Ascending aorta (tissue), 2 donors: Measurements from ENCODE around the gene LFNG. TPM values are rescaled to one million over a fixed set of nuclear protein-coding genes. Genes with fewer than 3 reads are reported as not detected.

Experiments
- DNase-seq, 2 donors: peaks; one replicate each; pipeline ENCODE4 v3.0.0-alpha.2; 2019; ENCODE audit warnings: low spot score in 2 of 2
- H3K27ac ChIP-seq, 2 donors: fragments of 200-600 bp; sonication (generic); one replicate each; pipeline ENCODE4 v1.5.1; 2016 to 2017; ENCODE audit warnings: mild to moderate bottlenecking in 1 of 2
- H3K27me3 ChIP-seq: fragments of 200-600 bp; sonication (generic); one replicate; pipeline ENCODE4 v1.5.1; 2017
- H3K36me3 ChIP-seq, 2 donors: fragments of 200-600 bp; sonication (generic); one replicate each; pipeline ENCODE4 v1.5.1; 2016
- H3K4me1 ChIP-seq, 2 donors: fragments of 200-600 bp; sonication (generic); one replicate each; pipeline ENCODE4 v1.5.1; 2016 to 2017; ENCODE audit warnings: mild to moderate bottlenecking in 1 of 2
- H3K4me3 ChIP-seq, 2 donors: fragments of 200-600 bp; sonication (generic); one replicate each; pipeline ENCODE4 v1.5.1; 2016 to 2017; ENCODE audit warnings: mild to moderate bottlenecking in 1 of 2
- H3K9me3 ChIP-seq, 2 donors: fragments of 200-600 bp; sonication (generic); one replicate each; pipeline ENCODE4 v1.5.1; 2016
- intact Hi-C: fragments of 100-400 bp; cut with DNase I; formaldehyde crosslinking; loops from one replicate; pipeline ENCODE4 v1.15.1; 2023
- total RNA-seq: library from RNA; depleted of rRNA; stranded (reverse); fragments of >200 nt; gene quantifications from one replicate; pipeline ENCODE4 v1.1.0, GENCODE V29; 2016
- TF ChIP-seq, protein P1 (sequence below), 3 experiments: fragments of 200-600 bp in 2 of 3; fragments of 450-650 bp in 1 of 3; sonication (generic) in 2 of 3; IDR thresholded peaks; one replicate each; pipeline ENCODE4 v1.5.1; 2016 to 2019; ENCODE audit warnings: antibody characterized with exemption in 3 of 3, mild to moderate bottlenecking in 1 of 3, moderate library complexity in 1 of 3

The LFNG gene
- total RNA-seq, 1 donor from 2014 or later: 102 TPM

DNA sequence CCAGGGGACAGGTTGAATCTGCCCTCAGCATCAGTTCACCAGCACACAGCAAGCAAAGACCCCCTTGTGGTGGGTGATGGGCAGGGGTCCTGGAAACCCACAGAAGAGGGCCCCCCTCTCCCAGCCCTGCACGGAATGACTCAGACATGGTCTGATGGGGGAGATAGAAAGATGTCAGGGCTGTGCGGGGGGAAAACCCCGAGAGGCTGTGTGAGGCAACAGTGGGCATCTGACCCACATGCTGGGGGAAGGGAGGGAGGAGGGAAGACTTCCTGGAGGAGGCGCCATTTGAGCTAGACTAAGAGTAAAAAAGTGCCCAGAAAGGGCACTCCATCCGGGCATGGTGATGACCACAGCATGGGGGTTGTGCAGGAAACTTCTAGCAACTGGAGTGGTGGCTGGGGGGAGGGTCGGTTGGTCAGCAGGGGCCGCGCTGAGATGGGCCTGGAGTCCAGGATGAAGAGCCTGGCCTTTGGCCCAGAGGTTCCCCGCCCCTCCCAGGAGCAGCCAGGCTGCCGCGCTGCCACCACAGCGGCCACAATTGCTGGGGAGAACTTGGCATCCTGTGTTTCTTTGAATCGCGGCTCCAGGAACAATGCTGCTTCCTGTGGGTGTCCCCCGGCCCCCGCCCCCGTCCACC lies 2.5 kb downstream of the LFNG start:
- Histone ChIP-seq H3K4me3 (peak overlapping the region; percentile 16 to 74), H3K4me1 (peaks cover 6 to 26% of the 10 kb centered on the region in 2 donors), H3K36me3 (no peaks in the 10 kb centered on the region), H3K27ac (no peak overlapping the region), H3K9me3 (no peaks in the 10 kb centered on the region), H3K27me3 (peaks cover 26% of the 10 kb centered on the region)
- intact Hi-C loops: no loop called here
- no peak for DNase-seq
- TF ChIP-seq, protein P1, sequence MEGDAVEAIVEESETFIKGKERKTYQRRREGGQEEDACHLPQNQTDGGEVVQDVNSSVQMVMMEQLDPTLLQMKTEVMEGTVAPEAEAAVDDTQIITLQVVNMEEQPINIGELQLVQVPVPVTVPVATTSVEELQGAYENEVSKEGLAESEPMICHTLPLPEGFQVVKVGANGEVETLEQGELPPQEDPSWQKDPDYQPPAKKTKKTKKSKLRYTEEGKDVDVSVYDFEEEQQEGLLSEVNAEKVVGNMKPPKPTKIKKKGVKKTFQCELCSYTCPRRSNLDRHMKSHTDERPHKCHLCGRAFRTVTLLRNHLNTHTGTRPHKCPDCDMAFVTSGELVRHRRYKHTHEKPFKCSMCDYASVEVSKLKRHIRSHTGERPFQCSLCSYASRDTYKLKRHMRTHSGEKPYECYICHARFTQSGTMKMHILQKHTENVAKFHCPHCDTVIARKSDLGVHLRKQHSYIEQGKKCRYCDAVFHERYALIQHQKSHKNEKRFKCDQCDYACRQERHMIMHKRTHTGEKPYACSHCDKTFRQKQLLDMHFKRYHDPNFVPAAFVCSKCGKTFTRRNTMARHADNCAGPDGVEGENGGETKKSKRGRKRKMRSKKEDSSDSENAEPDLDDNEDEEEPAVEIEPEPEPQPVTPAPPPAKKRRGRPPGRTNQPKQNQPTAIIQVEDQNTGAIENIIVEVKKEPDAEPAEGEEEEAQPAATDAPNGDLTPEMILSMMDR (IDR thresholded peaks at IDR 0.05): no peak

DNA sequence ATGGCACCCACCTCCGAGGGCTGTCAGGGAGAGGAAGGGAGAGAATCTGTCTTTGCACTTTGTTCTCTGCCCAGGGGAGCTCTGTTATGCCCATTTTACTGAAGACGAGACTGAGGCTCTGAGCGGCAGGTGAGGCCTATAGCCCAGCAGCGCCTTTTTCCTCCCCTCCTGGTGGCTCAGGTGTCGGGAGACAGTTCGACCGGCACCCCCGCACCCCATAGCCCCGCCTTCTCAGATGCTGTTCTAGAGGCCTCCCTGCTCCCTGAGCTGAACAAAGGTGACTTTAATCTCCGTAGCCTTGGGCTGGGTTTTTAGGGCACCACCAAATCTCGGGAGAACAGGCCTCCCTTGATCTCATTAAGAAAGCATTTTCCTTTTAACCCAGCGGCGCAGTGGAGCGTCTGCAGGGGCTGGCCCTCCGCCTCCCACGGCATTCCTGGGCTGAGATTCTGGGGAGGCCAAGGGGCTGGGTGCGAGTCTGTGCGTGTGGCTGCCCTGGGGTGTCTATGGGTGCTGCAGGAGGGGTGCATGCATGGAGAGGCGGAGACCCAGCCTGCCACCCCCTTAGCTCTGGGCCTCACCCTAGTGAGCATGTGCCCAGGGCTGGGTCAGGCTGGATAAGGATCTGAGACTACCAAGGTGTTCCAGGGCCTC lies 3.3 kb downstream of the LFNG start:
- no peaks in the 10 kb centered on the region for H3K36me3 ChIP-seq
- TF ChIP-seq, protein P1 (IDR thresholded peaks at IDR 0.05): no peak
- H3K4me3 ChIP-seq: peak overlapping the region in 1 of 2 donors; percentile 74
- peaks cover 6 to 26% of the 10 kb centered on the region in 2 donors for H3K4me1 ChIP-seq
- H3K27me3 ChIP-seq: peaks cover 26% of the 10 kb centered on the region
- intact Hi-C loops: no loop called here
- H3K27ac ChIP-seq: no peak overlapping the region
- DNase-seq: no peak
- no peaks in the 10 kb centered on the region for H3K9me3 ChIP-seq

DNA sequence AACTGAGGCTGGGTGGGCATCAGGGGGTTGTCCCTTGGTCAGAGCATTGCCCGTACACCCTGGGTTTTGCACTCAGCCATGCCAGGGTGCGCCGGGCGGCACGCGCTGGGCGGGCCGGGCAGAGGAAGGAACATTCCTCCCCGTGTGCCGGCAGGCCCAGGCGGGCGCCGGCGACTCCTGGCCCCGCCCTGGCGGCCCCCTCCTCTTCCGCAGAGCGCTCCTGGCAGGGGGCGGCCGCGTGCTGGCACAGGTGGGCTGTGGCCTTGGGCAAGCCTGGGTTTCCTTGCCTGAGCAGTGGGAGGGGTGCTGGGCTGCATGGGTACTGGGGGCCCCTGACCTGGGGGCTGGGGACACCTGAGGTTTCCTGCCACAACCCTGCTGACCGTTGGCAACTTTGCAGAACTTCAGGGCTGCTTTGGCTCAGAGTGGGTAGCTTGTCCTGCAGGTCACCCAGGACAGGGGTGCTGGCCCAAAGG lies 3.9 kb downstream of the LFNG start:
- Histone ChIP-seq H3K4me1 (peaks cover 6 to 27% of the 10 kb centered on the region in 2 donors), H3K27me3 (peaks cover 26% of the 10 kb centered on the region), H3K9me3 (no peaks in the 10 kb centered on the region), H3K27ac (no peak overlapping the region), H3K36me3 (no peaks in the 10 kb centered on the region), H3K4me3 (peak overlapping the region in 1 of 2 donors; percentile 74)
- no peak for DNase-seq
- intact Hi-C loops: no loop called here
- TF ChIP-seq, protein P1 (IDR thresholded peaks at IDR 0.05): no peak

DNA sequence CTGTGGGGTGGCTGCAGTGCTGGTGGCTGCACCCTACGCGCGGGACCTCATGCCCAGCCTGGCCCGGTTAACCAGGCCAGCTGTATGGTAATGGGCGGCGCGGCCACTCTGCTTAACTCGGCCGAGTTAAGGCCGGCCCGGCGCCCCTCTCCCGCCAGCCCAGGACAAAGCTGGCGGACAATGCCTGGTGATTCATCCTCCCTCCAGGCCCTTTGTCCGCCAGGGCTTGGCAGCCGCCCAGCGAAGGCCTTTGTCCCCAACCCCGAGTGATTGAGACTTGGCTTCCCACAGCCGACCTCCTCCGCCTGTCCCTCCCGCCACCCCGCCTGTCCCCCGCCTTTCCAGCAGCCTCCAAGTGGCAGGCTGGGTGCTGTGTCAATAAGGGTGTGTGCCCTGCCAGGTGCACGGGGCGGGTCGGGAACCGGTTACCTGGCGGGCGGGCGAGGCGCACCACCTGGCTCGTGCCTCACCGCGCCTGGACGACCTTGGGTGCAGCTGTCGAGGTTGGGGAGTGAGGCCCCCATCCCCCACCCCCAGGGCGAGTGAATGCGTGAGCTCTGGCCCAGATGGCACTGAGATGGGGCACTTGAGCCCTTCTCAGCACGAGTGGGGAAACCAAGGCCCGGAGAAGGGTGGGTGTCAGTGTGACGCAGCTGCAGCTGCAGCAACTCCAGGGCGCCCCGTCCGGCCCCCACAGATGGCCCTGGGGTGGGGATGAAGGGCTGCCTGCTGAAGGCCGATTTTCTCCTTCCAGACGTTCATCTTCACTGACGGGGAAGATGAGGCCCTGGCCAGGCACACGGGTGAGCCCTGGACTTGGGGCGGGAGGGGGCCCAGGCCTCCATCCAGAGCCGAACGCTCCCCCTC lies 4.6 kb downstream of the LFNG start:
- no peak overlapping the region for H3K27ac ChIP-seq
- peaks cover 26% of the 10 kb centered on the region for H3K27me3 ChIP-seq
- intact Hi-C loops: no loop called here
- no peak for DNase-seq
- peak overlapping the region in 1 of 2 donors; percentile 74 for H3K4me3 ChIP-seq
- no peaks in the 10 kb centered on the region for H3K36me3 ChIP-seq
- H3K4me1 ChIP-seq: peaks cover 1 to 29% of the 10 kb centered on the region in 2 donors
- TF ChIP-seq, protein P1 (IDR thresholded peaks at IDR 0.05): no peak
- H3K9me3 ChIP-seq: no peaks in the 10 kb centered on the region

DNA sequence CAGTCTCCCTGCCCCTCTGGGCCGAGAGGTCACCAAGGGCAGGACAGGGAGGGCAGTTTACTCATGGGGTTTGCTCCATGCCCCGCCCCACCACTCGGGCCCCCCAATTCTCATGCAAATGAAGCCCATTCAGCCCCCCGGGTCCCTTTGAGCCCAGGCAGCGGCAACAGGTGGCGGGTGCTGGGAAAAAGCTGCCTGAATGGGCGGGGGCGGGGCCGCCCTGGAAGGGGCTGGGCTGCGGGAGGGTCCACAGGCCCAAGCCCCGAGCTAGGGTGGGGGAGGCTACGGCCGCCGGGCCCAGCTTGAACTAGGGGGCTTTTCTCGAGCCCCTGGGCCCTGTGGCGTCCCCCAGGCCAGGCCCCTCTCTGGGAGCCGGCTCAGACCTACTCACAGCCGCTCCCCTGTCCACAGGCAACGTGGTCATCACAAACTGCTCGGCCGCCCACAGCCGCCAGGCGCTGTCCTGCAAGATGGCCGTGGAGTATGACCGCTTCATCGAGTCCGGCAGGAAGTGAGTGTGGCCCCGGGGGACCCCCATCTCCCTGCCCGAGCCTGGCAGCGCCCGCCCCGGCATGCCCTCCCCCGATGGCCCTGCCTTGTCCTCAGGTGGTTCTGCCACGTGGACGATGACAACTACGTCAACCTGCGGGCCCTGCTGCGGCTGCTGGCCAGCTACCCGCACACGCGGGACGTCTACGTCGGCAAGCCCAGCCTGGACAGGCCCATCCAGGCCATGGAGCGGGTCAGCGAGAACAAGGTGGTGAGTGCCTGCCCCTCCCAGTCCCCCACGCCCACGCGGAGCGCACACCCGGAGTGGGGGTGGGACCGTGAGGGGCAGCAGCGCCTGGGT lies 5.5 kb downstream of the LFNG start:
- Histone ChIP-seq H3K27me3 (peaks cover 26% of the 10 kb centered on the region), H3K36me3 (no peaks in the 10 kb centered on the region), H3K9me3 (no peaks in the 10 kb centered on the region), H3K27ac (no peak overlapping the region), H3K4me3 (no peak overlapping the region), H3K4me1 (peaks cover 0 to 28% of the 10 kb centered on the region in 2 donors)
- no peak for DNase-seq
- intact Hi-C loops: no loop called here
- TF ChIP-seq, protein P1 (IDR thresholded peaks at IDR 0.05): no peak
